Stimulated activated CD4-positive, alpha-beta T cell treated with anti-CD3 and anti-CD28 coated beads, TNF-alpha, amount 100 ng/mL, for 4 hours (primary cell): Measurements from ENCODE around the gene PWWP2B.

ENCODE experiments used
- DNase-seq, 3 experiments: peaks; one replicate each; pipeline ENCODE4 v3.0.0-alpha.2; 2020; ENCODE audit warnings: low read depth in 3 of 3

Gene PWWP2B

DNA sequence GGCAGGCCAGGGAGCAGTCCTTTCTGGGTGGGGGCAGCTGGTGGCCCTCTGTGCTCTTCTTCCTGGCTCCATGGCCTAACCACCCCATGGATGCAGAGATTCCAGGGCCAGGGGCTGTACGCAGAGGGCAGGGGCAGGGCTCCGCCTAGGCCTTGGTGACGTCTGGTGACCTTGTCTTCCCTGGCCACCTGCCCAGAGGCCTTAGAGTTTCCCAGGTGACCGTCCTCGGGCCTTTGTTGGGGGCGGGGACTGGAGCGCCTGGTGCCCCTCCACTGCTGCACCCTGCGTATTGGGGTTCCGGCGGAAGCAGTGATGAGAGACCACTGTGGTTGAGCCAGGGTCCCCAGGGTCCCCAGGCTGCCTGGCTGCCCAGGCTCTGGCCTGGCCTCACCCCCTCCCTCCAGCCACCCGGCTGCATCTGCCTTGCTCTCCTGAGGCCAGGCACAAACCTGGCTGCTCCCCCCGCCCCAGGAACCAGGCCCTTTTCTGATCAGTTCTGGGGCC, 10.3 kb downstream of the PWWP2B start:
- no peak for DNase-seq

DNA sequence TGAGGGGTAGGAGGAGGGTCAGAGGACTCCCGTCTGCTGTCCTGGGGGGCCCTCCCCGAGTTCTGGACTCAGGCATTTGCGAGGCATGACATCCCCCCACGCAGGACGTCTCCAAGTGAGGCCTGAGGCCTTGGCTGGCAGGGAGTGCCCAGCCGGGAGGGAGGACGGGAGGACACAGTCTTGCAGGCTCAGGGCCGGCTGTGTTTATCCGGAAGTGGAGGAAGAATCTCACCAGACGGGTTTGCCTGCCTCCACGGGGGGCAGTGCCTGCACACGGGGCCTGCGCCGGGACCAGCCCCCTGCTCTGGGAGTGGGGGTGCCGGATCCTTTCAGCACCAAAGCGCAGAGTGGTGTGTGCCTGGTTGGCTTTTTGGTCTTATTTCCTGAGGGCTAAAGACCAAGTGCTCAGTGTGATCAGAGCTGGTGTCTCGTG, 10.9 kb downstream of the PWWP2B start:
- DNase-seq: no peak

DNA sequence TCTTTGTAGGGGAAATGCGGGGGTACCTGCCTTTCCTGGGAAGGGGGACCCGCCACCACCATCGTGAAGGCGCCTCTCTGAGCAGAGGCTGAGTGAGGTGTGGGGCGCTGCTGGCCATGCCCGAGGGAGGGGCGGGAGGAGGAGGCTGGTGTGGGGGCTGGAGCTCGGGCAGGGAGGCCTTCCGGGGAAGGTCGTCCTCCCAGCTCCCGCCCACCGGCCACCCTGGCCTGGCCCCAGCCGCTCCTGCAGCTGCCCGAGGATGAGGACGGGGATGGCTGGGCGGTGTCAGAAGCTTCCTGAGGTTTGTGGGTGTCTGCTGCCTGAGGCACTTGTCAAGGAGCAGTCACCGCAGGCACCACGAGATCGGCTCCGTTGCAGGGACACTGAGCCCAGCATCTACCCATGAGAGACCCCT, 11.4 kb downstream of the PWWP2B start:
- no peak for DNase-seq

DNA sequence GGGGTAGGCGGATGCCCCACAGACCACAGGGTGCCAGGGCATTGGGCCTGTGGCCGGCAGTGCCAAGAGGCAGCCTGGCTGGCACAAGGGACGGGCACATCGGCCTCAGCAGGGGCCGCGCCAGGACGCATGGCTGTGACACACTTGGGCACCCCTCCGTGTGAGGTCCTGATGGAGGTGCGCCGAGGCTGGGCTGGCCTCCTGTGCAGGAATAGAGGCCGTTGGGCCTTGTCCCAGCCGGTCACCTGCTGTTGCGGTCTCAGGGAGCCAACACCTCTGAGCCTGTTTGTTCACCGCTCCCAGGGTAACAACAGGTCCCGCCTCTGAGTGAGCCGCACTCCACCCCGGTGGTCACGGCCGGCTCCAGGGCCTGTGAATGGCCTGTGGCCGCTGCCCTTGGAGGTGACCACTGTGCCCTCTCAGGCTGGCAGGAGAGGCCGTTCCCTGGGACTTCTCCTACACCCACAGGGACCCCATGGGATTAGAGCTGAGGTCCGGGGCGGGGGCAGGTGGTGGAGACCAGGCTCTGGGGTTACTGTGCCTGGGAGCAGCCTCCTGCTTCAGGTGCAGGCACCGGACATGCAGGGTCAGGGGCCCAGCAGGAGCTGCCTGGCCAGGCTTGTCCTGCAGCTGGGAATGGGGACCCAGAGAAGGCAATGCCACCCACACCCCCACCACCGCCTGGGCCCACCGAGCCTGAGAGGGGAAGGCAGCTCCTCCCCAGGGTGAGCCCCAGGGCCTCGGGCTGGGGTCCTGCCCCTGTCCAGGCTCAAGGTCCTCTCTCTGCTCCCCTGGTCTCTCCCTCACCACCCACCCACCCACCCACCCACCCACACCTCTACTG, 12.0 kb downstream of the PWWP2B start:
- no peak for DNase-seq

DNA sequence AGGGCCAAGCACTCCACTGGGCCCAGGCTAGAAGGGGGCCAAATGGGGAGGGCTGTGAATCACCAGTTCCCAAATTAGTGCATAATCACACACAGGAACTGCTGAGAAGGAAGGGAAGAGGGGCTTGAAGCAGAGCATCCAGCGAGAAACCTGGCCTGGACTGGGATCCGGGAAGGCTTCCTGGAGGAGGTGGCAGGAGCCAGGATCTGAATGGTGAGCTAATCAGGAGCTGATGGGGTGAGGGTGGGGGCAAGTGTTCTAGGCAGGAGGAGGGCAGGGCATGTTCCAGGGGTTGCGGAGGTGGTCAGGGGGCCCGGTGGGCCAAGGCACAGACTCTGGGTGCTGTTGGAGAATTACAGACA, 12.6 kb downstream of the PWWP2B start:
- no peak for DNase-seq

DNA sequence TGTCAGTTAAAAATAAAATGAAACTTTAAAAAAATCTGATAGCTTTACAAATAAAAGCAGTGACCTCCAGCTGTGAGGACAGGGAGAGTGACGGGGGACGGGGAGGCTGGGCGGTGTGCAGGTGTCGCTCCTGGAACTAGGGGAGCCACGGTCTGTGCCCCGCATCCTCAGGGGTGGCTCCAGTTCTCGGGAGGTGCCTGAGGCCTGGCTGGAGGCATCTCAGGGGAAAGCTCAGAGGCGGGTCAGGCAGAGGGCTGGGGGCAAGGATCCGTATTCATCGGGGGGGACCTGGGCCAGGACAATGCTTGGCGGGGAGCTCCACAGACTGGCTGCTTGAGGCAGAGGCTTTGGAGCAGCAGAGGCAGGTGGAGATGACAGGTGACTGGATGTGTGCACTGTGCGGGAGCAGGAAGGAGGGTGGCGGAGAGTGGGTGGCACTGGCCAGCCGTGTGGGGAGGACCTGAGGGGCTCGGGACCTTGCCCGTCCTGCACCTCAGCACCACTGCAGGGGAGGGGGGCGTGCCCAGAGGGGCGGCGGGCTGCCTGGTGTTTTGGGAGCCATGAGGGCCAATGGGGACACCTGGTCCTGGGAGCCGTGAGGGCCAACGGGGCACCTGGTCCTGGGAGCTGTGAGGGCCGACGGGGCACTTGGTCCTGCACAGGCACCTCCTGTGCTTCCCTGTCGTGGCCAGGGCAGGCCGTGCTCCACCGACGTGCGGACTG, 13.2 kb downstream of the PWWP2B start:
- DNase-seq: no peak

DNA sequence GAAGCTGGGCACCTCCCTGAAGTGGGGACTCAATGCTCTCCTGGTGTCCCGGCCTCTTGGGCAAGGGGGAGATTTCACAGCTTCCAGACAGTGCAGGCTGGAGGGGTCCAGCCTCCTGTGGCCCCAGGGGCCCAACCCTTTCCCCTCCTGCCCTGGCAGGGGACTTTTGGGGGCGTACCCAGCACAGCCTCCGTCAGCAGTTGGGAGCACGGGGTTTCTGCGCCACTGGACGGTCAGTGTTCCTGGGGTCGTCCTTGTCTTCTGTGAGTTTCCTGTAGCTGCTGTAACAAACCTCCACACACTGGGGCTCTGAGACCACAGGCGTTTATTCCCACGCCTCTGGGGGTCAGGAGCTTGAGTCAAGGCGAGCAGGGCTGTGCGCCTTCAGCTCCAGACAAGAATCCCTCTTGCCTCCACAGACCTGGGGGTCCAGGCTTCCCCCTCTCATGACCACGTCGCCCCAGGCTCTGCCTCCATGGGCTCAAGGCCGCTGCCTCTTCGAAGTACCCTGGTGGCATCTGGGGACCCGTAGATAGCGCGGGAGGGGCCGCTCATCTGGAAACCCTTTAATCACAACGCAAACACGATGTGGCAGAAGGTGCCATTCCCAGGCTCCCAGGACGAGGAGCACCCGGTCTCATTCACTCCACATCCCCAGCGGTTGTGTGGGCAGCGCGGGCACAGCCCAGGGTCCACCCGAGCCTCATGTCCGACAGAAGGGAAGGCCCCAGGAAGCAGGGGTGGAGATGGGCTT, 14.0 kb downstream of the PWWP2B start:
- no peak for DNase-seq

DNA sequence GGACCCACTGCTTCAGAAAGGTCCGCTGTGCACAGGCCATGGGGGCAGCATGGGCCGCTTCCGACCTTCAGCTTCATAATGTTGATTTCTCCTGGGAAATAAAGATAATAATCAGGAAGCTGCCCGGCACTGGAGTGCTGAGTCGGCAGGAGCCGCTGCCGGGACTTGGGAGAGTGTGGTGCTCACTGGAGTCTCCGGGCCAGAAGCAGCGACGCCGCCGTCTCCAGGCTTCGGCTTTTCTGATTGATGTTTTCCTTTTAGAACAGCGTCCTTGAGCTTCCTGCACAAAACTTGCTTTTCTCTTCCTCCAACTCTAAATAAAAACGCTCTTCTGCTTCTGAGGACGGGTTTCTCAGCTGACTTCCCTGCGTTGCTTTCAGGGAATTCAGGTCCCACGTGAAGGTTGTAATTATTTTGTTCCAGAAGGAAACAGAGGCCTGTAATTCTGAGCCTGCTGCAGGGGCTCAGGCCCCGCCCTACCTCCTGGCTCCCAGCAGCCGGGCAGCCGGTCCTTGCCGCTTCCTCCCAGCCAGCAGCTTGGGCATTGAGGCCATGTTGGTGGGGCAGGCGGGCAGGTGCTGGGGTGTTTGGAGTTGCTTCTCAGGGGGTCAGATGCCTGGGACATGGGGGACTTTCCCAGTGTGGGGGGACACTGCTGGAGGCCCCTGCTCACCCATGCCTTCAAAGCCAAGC, 14.7 kb downstream of the PWWP2B start:
- DNase-seq: no peak

DNA sequence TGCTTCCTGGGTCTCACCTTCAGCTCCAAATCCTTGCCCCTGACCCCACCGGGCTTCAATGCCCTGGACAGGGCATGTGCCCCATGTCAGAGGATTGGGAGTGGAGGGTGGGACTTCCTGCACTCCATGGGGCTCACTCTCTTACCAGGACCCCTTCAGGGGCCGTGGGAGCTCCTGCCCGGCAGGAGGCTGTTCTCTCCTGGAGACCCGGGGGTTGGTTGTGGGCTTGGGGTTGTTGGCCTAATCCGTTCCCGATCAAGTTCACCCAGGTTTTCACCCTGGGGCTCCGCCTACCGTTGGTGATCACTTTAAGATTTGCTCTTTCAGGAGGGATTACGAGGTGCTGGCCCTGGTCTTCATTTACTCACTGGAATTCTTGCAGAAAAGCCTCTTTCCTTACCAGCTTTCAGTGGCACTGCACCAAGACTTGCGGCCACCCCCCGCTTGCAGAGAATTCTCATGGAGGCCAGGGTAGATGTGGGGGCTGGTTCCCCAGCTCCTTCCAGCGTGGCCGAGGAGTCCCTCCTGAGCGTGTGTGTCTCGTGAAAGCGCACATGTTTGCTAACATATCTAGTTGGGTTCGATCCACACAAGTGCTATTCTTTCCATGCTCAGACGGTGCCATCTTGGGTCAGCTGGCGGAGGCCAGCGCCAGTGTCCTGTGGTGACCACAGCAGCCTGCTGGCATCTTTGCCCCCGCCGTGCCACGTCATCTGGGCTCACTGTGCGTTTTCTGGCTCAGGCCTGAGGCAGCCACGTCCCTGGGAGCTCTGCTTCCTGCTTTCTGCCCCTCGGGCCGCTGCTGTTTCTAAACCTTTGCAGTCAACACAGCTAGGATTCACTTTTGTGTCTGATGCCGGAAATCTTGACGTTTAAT, 15.6 kb downstream of the PWWP2B start:
- DNase-seq: no peak

DNA sequence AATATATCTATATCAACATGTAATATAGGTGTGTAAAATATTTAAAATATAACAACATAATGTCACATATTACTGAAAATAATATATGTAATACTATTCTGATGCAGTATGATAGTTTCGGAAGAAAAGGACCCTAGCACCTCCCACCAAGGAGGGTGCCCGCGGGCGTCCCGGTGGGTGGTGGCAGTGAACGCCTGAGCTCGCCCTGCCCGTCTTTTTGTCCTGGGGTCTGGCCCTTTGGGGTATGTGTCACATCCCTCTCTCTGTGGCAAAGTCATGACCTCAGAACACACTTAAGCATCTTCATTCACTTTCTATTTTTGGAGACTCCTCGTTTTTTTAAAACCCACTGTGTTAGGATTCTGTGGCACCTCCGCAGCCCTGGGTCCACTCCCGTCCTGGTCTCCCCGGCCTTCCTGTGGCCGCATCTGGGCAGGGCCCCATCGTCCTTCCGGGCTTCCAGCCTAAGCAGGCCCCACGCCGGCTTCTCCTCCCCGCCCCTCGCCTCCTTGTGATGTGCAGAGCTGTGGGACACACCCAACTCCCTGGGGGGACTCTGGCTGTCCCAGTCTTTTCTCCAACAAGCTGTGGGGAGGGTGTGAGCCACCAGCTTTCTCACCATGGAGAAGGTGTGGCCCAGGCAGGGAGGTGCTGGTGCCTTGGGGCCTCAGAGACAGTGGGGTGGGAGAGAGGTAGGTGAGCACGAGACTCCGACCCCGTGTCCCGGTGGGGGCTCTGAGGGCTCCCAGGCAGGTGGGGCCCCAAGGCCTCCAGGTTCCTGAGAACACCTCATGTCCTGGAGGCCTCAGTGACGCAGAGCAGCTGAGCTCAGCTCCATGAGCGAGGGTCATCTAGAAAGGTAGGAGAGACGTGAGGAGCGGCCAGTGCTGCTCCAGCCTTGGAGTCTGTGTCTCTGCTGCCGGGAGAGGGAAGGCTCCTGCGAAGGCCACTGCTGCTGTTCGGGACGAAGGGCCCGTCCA, 16.5 kb downstream of the PWWP2B start:
- no peak for DNase-seq

DNA sequence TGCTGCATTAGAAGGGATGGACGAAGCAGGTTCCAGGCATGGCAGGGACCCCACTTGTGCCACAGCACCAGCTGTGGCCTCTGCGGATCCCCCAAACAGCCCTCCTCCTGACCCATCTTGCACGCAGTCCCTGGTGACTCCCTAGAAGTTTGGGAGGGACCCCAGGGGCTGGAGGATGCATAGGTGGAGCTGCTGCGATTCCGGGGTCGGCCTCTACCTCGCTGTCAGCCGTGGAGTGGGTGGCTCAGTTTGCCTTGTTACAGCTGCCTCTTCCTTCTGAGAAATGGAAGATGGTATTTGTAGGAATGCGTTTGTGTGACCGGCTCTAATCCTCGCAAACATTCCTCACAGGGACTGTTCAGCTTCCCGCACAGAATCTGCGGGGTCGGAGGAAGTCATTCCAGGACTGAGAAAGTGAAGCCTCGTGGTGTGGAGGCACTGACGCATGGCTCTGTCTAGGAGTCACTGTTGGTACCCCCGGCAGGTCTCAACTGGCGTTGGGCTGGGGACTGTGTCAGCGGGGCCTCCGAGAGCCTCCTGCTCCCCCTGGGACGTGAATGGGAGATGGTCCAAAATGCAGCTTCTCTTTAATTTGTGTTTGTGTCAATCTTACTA, 17.5 kb downstream of the PWWP2B start:
- DNase-seq: no peak

DNA sequence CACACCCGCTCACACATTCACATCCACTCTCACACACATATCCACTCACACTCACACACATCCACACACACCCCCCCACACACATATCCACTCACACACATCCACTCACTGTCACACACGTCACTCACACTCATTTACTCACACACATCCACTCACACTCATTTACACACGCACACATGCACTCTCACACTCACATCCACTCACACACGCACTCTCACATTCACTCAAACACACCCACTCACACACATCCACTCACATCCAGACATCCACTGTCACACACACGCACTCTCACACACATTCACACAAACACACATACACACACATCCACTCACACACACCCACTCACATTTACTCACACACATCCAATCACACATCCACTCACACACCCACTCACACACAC, 18.3 kb downstream of the PWWP2B start:
- DNase-seq: no peak

DNA sequence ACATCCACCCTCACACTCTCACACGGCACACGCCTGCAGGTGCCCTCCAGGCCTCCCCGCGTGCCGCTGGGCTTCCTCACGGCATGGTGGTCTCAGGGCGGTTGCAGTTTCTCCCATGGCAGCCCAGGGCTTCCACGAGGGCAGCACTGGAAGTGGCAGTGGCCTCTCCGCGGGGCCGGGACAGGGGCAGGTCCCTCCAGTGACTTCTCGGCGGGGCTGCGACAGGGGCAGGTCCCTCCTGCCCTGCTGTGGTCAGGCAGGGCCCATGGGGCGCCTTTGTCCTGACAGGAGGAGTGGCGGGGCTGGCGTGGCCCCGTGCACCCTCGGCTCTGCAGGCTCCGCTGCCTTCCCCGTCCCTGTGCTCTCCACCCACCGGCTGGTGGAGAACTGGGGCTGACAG, 19.0 kb downstream of the PWWP2B start:
- DNase-seq: no peak

DNA sequence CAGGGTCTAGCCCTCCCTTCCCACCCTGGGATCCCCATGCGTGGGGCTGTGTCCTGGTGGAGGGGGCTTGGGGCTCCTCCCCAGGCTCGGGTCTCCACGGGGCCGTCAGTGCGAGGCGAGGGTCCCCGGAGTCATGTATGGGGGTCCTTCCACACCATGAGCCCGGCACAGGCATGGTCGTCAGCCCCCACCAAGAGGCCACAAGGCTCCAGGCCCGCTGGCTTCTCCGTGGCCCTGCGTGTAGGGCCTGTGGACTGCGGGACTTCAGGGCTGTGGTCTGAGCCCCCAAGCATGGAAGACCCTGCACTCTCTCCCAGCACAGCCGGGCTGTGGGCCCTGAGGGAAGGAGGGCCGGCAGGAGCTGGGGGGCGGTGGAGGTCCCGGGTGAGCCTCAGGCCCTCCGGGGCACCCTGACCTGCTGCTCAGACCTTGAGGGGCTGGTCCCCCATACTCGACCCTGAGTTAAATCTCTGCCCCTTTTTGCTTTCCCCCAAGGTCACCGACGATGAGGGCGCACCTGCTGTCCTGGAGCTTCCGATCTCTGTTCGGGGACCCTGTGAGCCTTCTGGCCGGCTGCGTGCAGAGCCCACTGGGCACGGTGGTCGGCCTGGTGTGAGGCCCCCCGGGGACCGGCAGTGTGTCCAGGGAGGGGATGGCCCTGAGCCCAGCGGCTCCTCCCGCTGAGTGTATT, 19.7 kb downstream of the PWWP2B start:
- DNase-seq: no peak

DNA sequence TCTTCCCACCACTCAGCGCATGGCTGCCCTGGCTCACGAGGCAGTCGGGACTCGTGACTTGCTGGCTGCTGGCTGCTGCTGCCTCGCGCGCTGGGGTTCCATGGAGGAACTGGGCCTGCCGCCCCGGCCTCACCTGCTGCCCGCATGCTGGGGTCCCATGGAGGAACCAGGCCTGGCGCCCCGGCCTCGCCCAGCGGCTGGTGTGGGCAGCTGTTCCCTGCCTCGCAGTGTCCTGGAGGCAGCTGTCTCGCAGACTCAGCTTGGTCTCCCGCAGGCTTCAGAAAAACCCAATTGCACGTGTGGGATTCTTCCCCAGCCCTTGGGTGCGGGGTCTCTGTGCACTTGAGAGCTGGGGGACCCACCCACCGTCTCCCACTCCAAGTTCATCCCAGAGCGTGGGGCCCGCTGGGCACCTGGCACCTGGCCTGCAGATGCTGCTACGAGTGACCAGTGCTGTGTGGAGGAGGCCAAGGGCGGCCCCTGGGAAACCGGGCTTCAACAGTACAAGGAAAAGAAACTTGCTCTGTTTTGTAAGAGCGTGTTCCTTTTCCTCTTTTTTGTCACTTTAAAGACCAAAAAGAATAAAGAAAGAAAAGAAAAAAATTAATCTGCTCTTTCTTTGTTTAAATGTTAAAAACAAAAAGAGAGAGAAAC, 20.4 kb downstream of the PWWP2B start:
- DNase-seq: no peak

DNA sequence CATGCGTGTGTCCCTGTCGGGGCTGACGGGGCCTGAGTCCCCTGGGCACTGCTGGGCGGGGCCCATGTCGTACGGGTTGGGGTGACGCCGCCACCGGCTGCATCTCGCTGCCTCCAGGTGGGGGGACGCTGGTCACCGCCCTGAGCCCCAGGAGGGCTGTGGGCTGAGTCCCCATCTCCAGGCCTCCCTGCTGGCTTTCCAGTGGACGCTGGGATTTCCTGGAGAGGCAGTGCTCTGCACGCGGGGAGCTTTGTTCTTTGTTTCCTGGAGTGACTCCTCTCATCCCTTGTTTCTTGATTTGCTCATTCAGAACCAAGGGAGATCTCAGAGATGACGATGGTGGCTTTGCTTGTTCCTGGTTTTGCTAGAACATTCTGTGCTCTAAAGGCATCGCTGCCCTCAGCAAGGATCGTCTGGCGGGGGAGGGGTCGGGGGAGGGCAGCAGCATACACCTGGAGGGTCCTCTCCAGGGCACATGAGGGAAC, 21.0 kb downstream of the PWWP2B start:
- DNase-seq: no peak

DNA sequence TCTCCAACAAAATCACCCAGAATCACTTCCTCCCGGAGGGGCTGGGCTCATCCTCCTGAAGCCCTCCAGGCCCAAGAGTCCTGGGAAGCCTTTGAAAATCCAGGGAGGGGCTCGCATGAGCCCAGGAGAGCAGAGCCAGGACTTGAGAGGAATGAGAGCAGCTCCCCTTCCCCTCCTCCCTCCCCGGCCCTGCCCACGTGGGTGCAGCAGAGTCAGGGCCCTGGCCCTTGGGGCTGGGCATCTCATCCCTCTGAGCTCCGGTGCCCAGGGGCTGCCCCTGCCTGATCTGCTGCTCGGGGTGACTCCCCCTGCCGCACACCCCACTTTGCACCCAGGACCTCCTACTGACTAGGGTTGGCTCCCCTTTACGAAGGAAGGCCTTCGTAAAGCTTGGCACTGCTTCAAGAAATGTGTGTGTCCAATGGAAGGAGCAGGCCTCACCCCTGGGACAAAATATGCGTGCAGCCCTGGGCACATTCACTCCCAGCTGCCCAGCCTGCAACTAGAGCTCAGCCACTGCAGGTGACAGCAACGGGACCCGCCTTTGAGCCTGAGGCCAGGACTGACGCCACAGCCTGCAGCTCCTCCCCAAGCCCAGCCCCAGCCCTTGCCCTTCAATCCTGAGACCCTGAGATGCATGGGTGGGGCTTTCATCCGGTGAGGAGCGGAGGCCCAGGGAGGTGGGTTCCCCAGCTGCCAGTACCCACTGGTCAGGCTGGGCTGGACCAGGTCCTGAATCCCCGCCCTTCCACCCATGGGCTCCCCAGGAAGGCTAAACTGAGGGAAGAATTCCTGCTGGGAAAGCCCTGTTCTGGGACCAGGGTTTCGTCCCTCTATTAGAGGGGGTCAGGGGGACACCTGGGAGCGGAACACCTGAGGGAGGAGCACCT, 21.8 kb downstream of the PWWP2B start:
- DNase-seq: no peak
